GM21576 (cell line): ENCODE results near the gene SEPHS2.

ENCODE experiments used
- ATAC-seq: cut with Tn5 transposase; IDR thresholded peaks from one replicate; pipeline ENCODE4 v1.9.1; 2021; ENCODE audit warnings: mild to moderate bottlenecking, moderate library complexity; ENCODE audit not compliant: unreplicated experiment

The SEPHS2 gene

DNA sequence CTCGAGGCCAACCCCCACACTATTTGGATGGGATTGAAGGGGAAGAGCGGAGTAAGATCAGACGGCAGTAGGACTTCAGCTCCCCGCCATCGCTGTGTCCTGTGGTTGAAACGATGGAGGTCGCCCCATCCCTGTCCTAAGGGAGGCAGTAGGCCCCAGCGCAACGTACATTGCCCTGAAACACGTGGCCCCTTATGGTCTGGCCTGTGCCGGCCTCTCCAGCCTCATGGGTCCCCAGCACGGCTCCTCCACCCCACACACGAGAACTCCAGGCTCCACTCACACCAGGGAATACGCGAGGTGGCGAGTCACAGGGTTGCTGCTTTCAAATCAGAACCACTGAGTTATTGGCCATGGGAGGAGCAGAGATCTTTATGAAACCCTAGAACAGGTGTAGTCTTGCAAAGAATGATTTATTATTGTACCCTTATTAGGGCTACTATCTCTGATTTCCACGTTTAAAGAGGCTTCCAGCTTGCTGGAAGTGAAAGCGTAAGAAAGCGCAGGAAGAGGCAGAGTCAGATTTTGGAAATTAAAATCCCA lies 15.2 kb downstream of the SEPHS2 start:
- ATAC-seq: no peak

DNA sequence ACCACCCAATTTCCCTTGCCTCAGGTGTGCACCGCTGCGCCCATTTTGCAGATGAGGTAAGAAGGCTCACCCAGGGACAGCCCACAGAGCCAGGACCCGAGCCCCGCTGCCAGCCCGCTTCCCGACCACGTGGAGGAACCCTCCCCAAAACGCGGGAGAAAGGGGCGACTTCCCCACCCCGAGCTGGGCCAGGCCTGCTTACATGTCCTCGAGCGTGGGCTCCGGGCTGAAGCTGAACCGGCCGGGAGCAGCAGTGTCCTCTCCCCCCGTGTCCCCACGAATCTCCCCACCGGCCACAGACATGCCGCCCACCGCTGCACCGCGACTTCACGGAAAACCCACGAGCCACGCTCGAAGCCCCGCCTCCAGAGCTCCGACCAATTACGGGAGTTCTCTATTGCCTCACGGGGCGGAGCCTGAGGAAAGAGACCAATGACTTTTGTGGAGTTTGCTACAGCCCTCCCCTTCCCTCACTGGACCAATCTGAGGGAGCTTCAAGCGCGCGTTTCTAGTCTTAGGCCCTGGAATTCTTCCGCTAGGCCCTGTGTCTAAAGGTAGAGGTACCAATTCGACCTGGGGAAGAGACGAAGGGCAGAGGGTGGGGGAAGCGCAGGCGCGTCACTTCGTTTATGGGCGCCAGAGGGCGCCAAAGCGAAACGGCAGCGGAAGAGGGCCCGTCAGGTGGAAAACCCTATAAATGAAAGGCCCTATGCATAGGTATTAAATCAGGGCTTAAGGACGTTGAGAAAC lies 15.8 kb downstream of the SEPHS2 start, which contains the start of gene DCTPP1:
TSS of gene DCTPP1 (minus strand) at position 353 of the 750 bp plus-strand sequence. CDS start at position 303, 50 bp downstream.
- ATAC-seq: peak; percentile 91

DNA sequence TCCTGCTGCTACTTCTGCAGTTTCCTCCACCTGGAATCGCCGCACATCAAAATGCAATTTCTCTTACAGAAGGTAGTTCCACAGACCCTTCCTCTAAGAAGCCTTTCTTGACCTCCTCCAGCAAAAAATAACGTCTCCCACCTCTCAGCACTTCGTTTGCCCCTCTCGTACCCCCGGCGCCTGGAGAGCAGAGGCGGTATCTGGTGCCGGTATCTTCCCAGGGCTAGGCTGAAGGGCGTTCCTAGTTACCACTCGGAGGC lies 16.3 kb downstream of the SEPHS2 start:
- ATAC-seq: no peak

DNA sequence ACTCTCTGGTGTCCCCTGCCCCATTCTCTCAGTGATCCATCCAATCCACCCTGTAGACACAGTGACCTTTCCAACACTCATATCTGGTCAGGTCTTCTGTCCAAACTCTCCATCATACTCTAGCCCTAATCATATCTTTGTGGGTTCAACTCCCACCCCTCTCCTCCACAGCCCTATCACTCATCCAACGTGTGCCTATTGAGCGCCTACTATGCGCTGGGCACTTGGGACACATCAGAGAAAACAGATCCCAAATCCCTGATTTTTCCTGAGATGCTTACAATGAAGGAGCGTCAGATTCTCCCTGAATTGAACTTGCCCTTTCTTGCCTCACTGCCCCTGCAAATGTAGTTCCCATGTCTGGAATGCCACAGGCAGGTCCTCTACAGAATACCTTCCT lies 17.6 kb downstream of the SEPHS2 start:
- ATAC-seq: no peak

- ATAC-seq: no peak
Observed at GRCh38 chr16:30421010-30421409, 24.7 kb downstream of the SEPHS2 start.

- ATAC-seq: no peak
Observed at GRCh38 chr16:30418350-30419181, 27.1 kb downstream of the SEPHS2 start.

- peak; percentile 76 for ATAC-seq
Observed at GRCh38 chr16:30417529-30418349, 27.9 kb downstream of the SEPHS2 start.

DNA sequence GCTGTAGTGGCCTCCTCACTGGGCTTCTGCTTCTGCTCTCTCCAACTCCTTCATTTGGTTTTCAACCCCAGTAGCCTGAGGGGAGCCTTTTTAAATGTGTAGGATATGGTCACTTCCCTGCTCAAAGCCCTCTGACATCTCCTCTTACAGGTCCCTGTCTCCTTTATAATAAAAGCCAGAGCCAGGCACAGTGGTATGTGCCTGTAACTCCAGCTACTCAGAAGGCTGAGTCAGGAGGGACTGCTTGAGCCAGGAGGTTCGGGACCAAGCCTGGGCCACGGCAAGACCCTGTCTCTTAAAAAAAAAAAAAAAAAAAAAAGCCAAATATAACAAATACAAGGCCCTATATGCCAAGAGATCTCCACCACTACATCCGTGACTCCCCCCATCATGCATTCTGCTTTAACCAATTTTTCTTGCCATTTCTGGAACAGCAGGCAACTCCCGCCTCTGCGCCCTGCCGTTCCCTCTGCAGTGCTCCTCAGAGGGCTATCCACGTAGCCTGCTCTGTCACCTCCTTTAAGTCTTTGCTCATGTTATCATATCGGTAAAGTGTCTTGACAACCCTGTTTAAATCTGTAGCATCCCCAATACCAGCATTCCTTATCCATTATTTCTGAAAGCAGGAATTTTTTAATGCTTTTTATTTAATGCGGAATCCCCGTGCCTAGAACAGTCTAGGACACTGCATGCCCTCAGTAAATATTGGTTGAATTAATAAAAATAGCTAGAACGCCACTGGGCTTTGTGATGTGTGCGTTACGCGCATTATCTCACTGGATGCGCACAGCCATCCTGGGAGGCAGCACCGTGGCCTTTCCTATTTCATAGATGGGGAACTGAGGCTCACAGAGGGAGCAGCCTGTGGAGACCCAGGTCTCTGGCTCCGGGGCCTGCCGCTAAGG lies 28.8 kb downstream of the SEPHS2 start:
- no peak for ATAC-seq

DNA sequence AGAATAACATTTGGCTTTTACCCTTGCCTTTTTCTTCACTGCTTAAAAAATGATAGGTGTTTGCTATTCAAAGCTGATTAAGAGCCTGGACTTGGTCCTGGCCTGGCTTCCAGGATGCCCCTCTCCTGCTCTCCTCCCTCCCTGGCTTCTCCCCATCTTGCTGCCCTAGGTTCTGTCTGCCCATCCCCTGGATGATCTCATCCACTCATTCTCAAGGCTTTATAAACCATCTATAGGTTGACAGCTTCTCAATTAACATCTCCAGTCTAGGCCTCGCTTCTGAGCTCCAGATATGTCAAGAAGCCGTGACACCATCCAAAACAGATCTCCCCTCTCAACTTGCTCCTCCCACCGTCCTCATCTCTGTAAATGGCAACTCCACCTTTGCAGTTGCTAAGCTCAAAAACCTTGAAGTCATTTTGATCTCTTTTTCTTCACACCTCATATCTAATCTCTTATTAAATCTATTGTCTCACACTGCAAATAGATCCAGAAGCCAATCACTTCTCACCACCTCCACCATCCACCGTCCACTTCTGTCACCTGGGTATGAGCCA lies 29.5 kb downstream of the SEPHS2 start:
- no peak for ATAC-seq

DNA sequence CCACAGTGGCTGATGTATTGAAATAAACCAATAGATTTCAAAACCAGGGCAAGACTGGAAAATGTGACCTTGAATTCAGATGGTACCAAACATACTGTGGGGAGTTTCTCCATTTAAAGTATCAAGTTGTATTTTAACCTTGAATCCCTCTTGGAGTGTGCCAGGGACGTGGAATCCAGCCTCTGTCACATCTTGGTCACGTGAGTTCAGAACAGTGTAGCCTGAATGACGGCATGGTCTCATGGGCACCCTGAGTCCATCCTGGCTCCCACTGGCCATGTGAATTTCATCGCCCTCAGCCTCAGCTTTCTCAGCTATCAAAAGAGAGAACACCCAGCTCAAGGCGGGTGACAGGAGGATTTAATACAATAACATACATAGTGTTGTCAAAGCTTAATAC lies 31.5 kb downstream of the SEPHS2 start:
- no peak for ATAC-seq

DNA sequence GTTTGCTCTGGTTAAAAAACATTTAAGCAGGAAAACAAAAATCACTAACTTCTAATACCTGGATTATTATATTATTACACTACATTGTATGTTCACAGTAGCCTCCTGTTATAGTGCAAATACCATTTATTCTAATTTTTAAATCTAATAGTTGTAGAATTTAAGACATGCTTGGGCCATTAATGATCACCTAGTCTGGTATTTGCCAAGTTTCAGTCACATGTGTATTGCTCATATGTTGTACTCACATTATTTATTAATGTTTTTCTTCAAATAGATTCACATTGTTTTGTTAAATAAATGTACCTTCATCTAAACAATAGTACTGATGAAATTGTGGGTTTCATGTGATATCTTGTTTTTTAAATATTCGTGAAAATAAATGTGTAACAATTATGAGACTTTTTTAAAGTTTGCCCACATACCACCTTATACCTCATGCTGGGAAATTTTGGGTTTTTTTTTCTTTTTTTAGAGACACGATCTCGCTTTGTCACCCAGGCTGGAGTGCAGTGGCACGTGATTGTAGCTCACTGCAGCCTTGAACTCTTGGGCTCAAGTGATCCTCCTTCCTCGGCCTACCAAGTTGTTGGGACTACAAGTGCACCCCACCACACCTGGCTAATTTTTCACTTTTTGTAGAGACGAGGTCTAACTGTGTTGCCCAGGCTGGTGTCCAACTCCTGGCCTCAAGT lies 32.4 kb downstream of the SEPHS2 start:
- no peak for ATAC-seq

DNA sequence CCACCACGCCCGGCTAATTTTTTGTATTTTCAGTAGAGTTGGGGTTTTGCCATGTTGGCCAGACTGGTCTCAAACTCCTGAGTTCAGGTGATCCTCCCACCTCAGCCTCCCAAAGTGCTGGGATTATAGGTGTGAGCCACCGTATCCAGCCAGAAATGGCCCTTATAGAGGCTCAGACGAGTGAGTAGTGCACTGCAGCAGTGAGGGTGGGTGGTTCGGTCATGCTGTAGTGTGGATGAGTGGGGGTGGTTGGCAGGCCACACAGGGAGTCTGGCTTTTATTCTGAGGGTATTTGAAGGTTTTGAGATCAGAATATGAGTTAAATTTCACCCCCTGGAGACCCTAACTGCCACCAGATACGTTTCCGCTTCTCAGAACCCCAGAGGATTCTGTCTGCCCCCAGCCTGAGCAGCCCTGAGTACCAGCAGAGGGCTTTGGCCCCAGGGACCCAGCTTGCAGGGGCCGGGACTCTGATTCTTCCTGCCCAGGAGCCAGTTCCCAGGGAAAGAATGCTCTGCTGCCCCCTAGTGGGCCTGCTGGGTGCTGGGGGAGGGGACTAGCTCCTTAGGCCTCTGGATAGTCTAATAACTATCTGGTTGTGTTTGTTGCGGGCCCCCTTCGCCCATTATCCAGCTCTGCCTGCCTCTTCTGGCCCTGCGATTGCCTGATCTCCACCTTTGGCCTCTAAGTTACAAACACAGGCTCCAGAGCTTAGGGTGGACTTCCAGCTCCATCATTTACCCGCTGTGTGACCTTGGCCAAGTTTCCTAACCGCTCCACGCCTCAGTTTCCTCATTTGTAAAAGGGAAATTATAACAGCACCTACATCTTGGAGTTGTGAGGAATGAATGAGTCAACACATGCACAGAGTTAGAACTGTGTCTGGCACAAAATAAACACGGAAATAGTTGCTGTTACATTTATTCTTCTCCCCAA lies 36.3 kb downstream of the SEPHS2 start:
- peak; percentile 48 for ATAC-seq

DNA sequence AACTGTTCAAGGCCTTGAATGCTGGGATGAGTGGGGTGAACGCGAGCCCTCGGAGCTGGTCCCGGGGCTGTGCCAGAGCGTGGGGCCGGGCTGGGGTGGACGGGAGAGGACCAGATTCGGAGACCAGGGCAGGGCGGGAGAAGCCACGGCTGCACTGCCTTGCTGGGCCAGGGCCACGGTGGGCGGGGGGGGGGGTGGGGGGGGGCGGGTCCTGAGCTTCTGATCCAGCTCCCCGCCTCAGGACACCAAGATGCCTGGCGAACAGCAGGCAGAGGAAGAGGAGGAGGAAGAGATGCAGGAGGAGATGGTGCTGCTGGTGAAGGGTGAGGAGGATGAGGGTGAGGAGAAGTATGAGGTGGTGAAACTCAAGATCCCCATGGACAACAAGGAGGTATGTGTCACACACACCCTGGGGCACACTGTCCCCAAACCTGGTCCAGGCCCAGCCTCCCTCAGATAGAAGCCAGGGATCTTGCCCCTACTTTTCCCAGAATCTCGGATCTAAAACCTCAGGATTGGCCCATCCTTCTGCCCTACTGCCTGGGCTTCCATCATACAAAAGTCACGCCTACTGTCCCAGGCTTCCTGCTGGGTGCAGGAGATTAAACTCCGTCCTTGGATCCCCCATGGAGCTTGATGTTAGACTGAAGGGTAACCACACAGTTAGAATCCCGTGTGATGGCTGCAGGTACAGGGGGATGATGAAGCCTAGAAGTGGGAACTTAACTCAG lies 37.7 kb downstream of the SEPHS2 start:
- ATAC-seq: peak; percentile 2

- peak; percentile 77 for ATAC-seq
Observed at GRCh38 chr16:30407102-30407803, 38.4 kb downstream of the SEPHS2 start, which contains the start of gene ZNF771. Gene ZNF771, plus strand, starts transcription at chr16:30407606. Its CDS starts 448 bp downstream, at chr16:30408054.

GRCh38 chr16:30406795-30407101 lies 38.9 kb downstream of the SEPHS2 start:
- ATAC-seq: no peak

GRCh38 chr16:30401768-30402425 lies 43.8 kb downstream of the SEPHS2 start:
- ATAC-seq: no peak
